HG03060 (cell line): Measurements from ENCODE around the gene PIP5K1C.
"Not testable (repeated sequence)": the region's sequence is repeated elsewhere in the genome, so short reads cannot be mapped to it uniquely, and the experiment has no call there.

ENCODE experiments used
- ATAC-seq: cut with Tn5 transposase; IDR thresholded peaks from one replicate; pipeline ENCODE4 v1.9.1; 2021; ENCODE audit warnings: low read depth, moderate number of reproducible peaks; ENCODE audit not compliant: unreplicated experiment

PIP5K1C gene

GRCh38 chr19:3603121-3603811 is 97.0 kb downstream of the PIP5K1C start:
- ATAC-seq, result no peak

DNA sequence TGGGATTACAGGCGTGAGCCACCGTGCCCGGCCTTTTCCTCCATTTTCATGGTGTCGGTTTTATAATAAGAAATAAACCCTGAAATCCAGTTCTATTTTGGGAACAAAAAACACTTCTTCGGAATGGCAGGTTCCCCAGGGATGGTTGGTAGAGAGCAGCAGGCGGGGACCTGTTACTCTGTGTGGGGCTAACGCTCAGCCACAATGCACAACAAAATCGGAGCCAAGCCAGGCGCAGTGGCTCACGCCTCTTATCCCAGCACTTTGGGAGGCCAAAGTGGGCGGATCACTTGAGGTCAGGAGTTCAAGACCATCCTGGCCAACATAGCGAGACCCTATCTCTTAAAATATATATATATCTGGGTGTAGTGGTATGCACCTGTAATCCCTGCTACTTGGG is 99.2 kb downstream of the PIP5K1C start:
- ATAC-seq, result no peak

DNA sequence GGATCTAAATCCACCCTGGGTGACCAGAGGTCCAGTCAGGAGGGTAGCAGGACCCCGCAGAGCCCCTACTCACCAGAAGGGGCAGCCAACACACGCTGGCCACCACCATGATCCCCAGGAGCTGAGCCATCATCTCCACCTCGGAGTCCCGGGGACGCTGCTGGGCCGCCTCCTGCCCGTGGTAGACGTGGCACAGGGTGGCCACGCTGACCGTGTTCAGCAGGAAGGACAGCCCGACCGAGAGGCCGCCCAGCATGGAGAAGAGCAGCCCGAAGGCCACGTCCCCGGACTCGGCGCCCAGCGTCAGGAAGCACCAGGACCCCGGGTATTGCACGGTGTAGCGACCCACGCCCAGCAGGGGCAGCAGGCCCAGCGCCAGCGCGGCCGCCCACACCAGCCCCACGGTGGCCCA is 100.5 kb downstream of the PIP5K1C start:
- no peak for ATAC-seq

DNA sequence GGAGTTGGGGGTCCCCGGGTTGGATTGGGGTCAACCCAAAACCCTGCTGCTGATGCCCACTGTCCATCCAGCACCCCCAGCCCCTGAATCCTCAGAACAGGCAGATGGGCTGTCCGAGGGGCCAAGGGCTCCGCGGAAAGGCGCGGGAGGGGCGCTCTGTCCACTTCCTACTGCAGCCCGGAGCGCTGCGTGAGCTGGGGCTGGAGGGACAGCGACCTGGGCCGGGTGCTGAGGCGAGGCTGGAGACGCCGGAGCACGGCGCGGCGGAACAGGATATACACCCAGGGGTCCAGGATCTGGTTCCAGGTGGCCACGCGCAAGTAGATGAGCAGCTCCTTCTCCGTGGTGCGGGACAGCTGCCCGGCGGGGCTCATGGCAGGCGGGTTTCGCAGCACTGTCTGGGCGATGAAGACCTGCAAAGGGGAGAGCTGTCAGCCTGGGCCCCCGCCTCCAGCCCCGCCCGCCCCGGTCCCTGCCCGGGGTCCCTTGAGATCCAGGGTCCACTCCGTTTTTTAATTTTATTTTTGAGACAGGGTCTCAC is 104.7 kb downstream of the PIP5K1C start:
- no peak for ATAC-seq

GRCh38 chr19:3593156-3593555 is 107.1 kb downstream of the PIP5K1C start:
- ATAC-seq, result no peak

GRCh38 chr19:3591876-3592613 is 108.2 kb downstream of the PIP5K1C start:
- no peak for ATAC-seq

DNA sequence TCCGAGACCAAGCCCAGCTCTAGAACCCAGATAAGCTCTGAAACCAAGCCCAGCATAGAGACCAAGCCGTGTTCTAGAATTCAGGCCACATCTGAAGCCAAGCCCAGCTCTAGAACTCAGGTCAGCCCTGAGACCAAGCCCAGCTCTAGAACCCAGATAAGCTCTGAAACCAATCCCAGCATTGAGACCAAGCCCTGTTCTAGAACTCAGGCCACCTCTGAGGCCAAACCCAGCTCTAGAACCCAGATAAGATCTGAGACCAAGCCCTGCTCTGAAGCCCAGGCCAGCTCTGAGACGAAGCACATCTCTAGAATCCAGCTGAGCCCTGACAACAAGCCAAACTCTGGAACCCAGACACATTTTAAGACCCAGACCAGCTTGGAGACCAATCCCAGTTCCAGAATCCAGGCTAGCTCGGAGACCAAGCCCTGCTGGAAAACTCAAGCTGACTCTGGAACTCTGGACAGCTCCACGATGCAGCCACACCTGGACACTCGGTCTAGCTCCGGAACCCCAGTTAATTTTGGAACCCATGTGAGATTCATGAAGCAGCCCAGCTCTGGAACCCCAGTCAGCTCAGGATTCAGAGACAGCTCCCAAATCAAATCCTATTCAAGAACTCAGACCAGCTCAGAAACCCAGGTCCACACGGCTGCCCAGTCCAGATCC is 109.1 kb downstream of the PIP5K1C start:
- ATAC-seq, result no peak

- no peak for ATAC-seq
Observed at GRCh38 chr19:3589949-3590348, 110.3 kb downstream of the PIP5K1C start.

GRCh38 chr19:3589439-3589838 is 110.8 kb downstream of the PIP5K1C start:
- no peak for ATAC-seq

GRCh38 chr19:3586707-3587346 is 113.4 kb downstream of the PIP5K1C start:
- no peak for ATAC-seq

DNA sequence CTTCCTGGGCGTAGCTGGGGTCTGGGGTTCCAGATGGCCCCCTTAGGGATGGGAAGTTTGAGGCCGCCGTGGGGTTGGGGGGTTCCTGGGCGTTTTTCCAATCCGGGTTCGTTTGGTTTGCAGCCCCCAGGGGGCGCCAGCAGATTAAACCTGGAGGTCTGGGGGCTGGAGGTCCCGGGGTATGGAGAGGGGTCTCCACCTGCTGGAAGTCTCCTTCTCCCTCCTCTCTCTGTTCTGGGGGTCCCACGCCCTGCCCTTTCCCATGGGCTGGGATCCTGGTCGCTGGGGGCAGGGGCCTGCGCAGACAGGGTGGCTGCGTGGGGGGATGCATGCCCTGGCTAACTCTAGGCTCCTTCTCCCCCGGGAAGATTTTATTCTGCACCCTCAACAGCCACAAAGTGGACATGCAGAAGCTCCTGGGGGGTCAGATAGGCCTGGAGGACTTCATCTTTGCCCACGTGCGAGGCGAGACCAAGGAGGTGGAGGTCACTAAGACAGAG is 114.1 kb downstream of the PIP5K1C start:
- no peak for ATAC-seq

DNA sequence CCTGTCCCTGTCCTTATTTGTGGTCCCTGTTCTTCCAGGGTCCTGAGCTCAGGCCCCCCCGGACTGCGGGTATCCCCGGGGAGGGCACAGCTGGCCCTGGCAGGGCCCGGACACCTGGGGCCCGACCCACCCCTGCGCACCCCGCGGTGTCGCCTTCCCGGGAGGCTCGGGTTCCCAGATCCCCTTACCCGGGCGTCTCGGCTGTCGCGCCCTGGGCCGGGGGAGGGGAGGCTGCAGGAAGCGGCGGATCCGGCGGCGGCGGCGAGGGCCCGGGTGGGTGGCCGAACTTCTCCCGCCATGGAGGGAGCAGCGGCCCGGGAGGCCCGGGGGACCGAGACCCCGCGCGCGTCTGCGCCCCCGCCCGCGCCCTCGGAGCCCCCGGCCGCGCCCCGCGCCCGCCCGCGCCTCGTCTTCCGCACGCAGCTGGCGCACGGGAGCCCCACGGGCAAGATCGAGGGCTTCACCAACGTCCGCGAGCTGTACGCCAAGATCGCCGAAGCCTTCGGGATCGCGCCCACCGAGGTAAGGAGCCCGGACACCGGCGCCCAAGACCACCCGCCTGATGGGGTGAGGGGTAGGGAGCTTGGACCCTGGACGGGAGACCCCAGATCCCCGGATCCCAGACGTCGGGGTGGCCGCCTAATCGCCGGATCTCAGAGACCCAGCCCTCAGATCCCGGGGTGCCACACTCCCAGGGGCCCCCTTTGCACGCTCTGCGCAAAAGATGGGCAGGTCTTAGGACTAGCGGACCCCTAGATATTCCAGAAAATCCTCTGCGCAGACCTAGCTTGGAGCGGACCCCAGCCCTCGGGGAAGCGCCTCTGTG is 114.8 kb downstream of the PIP5K1C start, which contains the start of gene GIPC3:
Gene GIPC3, plus strand, starts transcription at position 178 of the 826 bp plus-strand sequence. Its CDS starts 120 bp downstream, at position 298.
- ATAC-seq, result no peak

GRCh38 chr19:3584036-3584802 is 116.0 kb downstream of the PIP5K1C start:
- not testable (repeated sequence) for ATAC-seq

GRCh38 chr19:3581792-3582191 is 118.5 kb downstream of the PIP5K1C start:
- not testable (repeated sequence) for ATAC-seq
